ENCODE measurements around the gene PLAC1. TPM values are rescaled to one million over a fixed set of nuclear protein-coding genes. Genes with fewer than 3 reads are reported as not detected.

PLAC1 gene
- total and polyA plus RNA-seq, 4 donors: 0.31 to 0.63 (median 0.47) TPM; not detected in 1

DNA sequence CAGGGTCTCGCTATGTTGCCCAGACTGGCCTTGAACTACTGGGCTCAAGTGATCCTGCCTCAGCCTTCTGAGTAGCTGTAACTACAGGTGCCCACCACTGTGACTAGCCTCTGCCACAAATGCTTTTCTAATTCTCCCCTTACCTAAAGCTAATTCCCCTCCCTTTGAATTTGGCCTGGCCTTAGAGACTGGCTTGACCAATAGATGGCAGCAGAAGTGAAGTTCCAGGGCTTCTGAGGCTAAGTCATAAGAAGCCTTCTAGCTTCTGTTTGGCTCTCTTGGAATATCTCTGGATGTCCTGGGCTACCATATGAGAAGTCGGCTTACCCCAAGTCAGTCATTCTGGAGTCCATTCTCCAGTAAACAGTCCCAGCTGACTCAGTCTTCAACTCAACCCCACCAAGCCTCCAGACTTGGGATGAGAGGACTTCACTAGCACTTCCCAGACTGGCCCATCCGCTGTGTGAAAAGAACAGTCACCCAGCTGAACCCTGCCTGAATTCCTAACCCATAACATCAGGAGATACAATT is 137.3 kb downstream of the PLAC1 start:
- ATAC-seq (ENCODE audit: insufficient read depth, low FRiP score): peak; percentile 58
- TF ChIP-seq, protein P1, sequence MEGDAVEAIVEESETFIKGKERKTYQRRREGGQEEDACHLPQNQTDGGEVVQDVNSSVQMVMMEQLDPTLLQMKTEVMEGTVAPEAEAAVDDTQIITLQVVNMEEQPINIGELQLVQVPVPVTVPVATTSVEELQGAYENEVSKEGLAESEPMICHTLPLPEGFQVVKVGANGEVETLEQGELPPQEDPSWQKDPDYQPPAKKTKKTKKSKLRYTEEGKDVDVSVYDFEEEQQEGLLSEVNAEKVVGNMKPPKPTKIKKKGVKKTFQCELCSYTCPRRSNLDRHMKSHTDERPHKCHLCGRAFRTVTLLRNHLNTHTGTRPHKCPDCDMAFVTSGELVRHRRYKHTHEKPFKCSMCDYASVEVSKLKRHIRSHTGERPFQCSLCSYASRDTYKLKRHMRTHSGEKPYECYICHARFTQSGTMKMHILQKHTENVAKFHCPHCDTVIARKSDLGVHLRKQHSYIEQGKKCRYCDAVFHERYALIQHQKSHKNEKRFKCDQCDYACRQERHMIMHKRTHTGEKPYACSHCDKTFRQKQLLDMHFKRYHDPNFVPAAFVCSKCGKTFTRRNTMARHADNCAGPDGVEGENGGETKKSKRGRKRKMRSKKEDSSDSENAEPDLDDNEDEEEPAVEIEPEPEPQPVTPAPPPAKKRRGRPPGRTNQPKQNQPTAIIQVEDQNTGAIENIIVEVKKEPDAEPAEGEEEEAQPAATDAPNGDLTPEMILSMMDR (IDR thresholded peaks at IDR 0.05; ENCODE audit: control extremely low read depth, extremely low read depth): peak; percentile 26

More for the DNA sequence above, 137.3 kb downstream of the PLAC1 start:
- Histone ChIP-seq H3K27ac (ENCODE audit: low read depth in 1 of 2, low read length in 1 of 2) (no peak overlapping the region), H3K9ac (ENCODE audit: insufficient read depth in 1 of 2, low read length in 2 of 2) (no peak overlapping the region), H3K9me3 (ENCODE audit: control insufficient read depth in 4 of 4, insufficient read depth in 3 of 4, low read length in 3 of 4) (no peaks in the 10 kb centered on the region), H3K4me3 (no peak overlapping the region), H3K4me1 (ENCODE audit: control insufficient read depth in 5 of 5, insufficient read depth in 5 of 5, low read length in 5 of 5) (no peaks in the 10 kb centered on the region), H3K36me3 (ENCODE audit: control insufficient read depth in 4 of 4, insufficient read depth in 4 of 4, low read length in 4 of 4) (no peaks in the 10 kb centered on the region), H3K27me3 (ENCODE audit: control insufficient read depth in 3 of 3, insufficient read depth in 3 of 3, low read length in 2 of 3) (no peaks in the 10 kb centered on the region)
- DNase-seq: peak in 2 of 3 donors; percentile 64 to 71
- 71 to 86% methylated on average over 2 to 3 of the region's 3 CpGs for whole genome bisulfite sequencing, 2 donors

Small RNAs within 50 kb of the gene (small RNA-seq; reads per million reads assigned to genes)
- gene AC004383.1 (ENCODE audit: low replicate concordance): not detected
- 0.13 reads per million for gene MIR450A1 (ENCODE audit: low replicate concordance)
- gene MIR450A2 (ENCODE audit: low replicate concordance): 0.52 reads per million, percentile 62 among the genes with 10 or more reads in this experiment
- gene MIR450B (ENCODE audit: low replicate concordance): 57.7 reads per million, percentile 97 among the genes with 10 or more reads in this experiment
- gene MIR503 (ENCODE audit: low replicate concordance): 5.6 reads per million, percentile 95 among the genes with 10 or more reads in this experiment
- 18.7 reads per million, percentile 97 among the genes with 10 or more reads in this experiment for gene MIR542 (ENCODE audit: low replicate concordance)

Other genes starting within 250 kb of the PLAC1 start
- 10 to 100 TPM; 12.3 to 22.1 TPM for gene HPRT1, start 198.3 kb downstream of the PLAC1 start, total RNA-seq
- gene HPRT1, start 198.3 kb downstream of the PLAC1 start, polyA plus RNA-seq: 10 to 100 TPM; 33.5 to 40.5 TPM
- gene PABIR2, start 138.7 kb upstream of the PLAC1 start, total RNA-seq: 10 to 100 TPM; 16.0 to 18.8 TPM
- 10 to 100 TPM; 12.1 to 27.6 TPM for gene PABIR2, start 138.7 kb upstream of the PLAC1 start, polyA plus RNA-seq